ENCODE results near the gene SLC4A4.

- no peak for TF ChIP-seq CTCF (IDR thresholded peaks at IDR 0.05)
- no peak for TF ChIP-seq POLR2A (IDR thresholded peaks at IDR 0.05)
Measured at GRCh38 chr4:71476240-71476639, 137.4 kb downstream of the SLC4A4 start.
